SH-SY5Y (cell line): ENCODE results near the gene HS6ST2.

Experiments
- GATA2 ChIP-seq: IDR thresholded peaks from 2 replicates; pipeline ENCODE4 v1.6.1; 2011; ENCODE audit warnings: mild to moderate bottlenecking, low read depth, low read length
- GATA3 ChIP-seq: IDR thresholded peaks from 2 replicates; pipeline ENCODE4 v1.6.1; 2011; ENCODE audit warnings: low read depth, mild to moderate bottlenecking, low read length, moderate library complexity

- TF ChIP-seq GATA2 (no peak), GATA3 (no peak)
Observed at GRCh38 chrX:132918523-132918922, 39.9 kb downstream of the HS6ST2 start.
